Progenitor cell of endocrine pancreas (in vitro differentiated cells): ENCODE measurements around the gene IL23R. TPM values are rescaled to one million over a fixed set of nuclear protein-coding genes. Genes with fewer than 3 reads are reported as not detected.
A peak's percentile ranks its signal among the peaks of the same experiment; 100 is the strongest.

Source experiments
- DNase-seq: peaks from one replicate; pipeline ENCODE4 v3.0.0; 2021; ENCODE audit warnings: low spot score; ENCODE audit not compliant: unreplicated experiment
- H3K27ac Mint-ChIP-seq: 2 replicates; pipeline ENCODE4 v1.8.0; 2021; ENCODE audit warnings: mild to moderate bottlenecking, moderate library complexity, mixed read lengths
- H3K27me3 Mint-ChIP-seq: 2 replicates; pipeline ENCODE4 v1.8.0; 2021; ENCODE audit warnings: mixed read lengths
- H3K36me3 Mint-ChIP-seq: 2 replicates; pipeline ENCODE4 v1.8.0; 2022; ENCODE audit warnings: mixed read lengths; ENCODE audit not compliant: insufficient read depth
- H3K4me1 Mint-ChIP-seq: 2 replicates; pipeline ENCODE4 v1.8.0; 2021; ENCODE audit warnings: low read depth, mixed read lengths
- H3K4me3 Mint-ChIP-seq: 2 replicates; pipeline ENCODE4 v1.8.0; 2021; ENCODE audit warnings: low read depth, mild to moderate bottlenecking, moderate library complexity, mixed read lengths
- H3K9me3 Mint-ChIP-seq: 2 replicates; pipeline ENCODE4 v1.8.0; 2021; ENCODE audit warnings: low read depth, mixed read lengths
- CTCF ChIP-seq: fragments of 200-600 bp; sonication (generic); IDR thresholded peaks from one replicate; pipeline ENCODE4 v1.5.0; 2021; ENCODE audit warnings: antibody characterized with exemption, mild to moderate bottlenecking; ENCODE audit not compliant: unreplicated experiment
- total RNA-seq: library from RNA; stranded (reverse); gene quantifications from 2 replicates; pipeline ENCODE4 v1.2.1, GENCODE V29; 2021

IL23R gene
- total RNA-seq, 1 donor from 2014 or later = not detected

- Mint-ChIP-seq H3K4me3 (no peak overlapping the region), H3K9me3 (no peaks in the 10 kb centered on the region), H3K4me1 (no peaks in the 10 kb centered on the region), H3K27me3 (peaks cover 26% of the 10 kb centered on the region), H3K36me3 (no peaks in the 10 kb centered on the region), H3K27ac (no peak overlapping the region)
- TF ChIP-seq CTCF = peak; percentile 32
- DNase-seq = no peak
These were observed 132.5 kb downstream of the IL23R start for GRCh38 chr1:67298762-67299161.

- H3K9me3 Mint-ChIP-seq = no peaks in the 10 kb centered on the region
These were observed 133.0 kb downstream of the IL23R start for GRCh38 chr1:67299296-67299695.

GRCh38 chr1:67300561-67300960, 134.3 kb downstream of the IL23R start:
- TF ChIP-seq CTCF = no peak
- no peak overlapping the region for H3K27ac Mint-ChIP-seq
- no peaks in the 10 kb centered on the region for H3K9me3 Mint-ChIP-seq
- H3K36me3 Mint-ChIP-seq = no peaks in the 10 kb centered on the region
- peaks cover 33% of the 10 kb centered on the region for H3K27me3 Mint-ChIP-seq
- no peaks in the 10 kb centered on the region for H3K4me1 Mint-ChIP-seq
- DNase-seq = no peak
- no peak overlapping the region for H3K4me3 Mint-ChIP-seq

More at GRCh38 chr1:67299296-67299695, 133.0 kb downstream of the IL23R start:
- H3K27me3 Mint-ChIP-seq = peaks cover 28% of the 10 kb centered on the region
- no peak for DNase-seq
- no peak for TF ChIP-seq CTCF
- H3K36me3 Mint-ChIP-seq = no peaks in the 10 kb centered on the region
- H3K27ac Mint-ChIP-seq = no peak overlapping the region
- H3K4me1 Mint-ChIP-seq = no peaks in the 10 kb centered on the region
- no peak overlapping the region for H3K4me3 Mint-ChIP-seq

- H3K9me3 Mint-ChIP-seq = no peaks in the 10 kb centered on the region
- no peak for TF ChIP-seq CTCF
- no peak for DNase-seq
- no peaks in the 10 kb centered on the region for H3K36me3 Mint-ChIP-seq
- H3K27me3 Mint-ChIP-seq = peaks cover 54% of the 10 kb centered on the region
- H3K4me1 Mint-ChIP-seq = peaks cover 3% of the 10 kb centered on the region
- no peak overlapping the region for H3K4me3 Mint-ChIP-seq
- no peak overlapping the region for H3K27ac Mint-ChIP-seq
These were observed 137.8 kb downstream of the IL23R start for GRCh38 chr1:67304023-67304422.

- peaks cover 3% of the 10 kb centered on the region for H3K4me1 Mint-ChIP-seq
- DNase-seq = no peak
- TF ChIP-seq CTCF = no peak
- no peaks in the 10 kb centered on the region for H3K9me3 Mint-ChIP-seq
- no peak overlapping the region for H3K4me3 Mint-ChIP-seq
- H3K36me3 Mint-ChIP-seq = no peaks in the 10 kb centered on the region
- peaks cover 65% of the 10 kb centered on the region for H3K27me3 Mint-ChIP-seq
- H3K27ac Mint-ChIP-seq = no peak overlapping the region
These were observed 140.3 kb downstream of the IL23R start for GRCh38 chr1:67306547-67306946.
